GM18909 (cell line): ENCODE results near the gene RFWD3.
A peak's percentile ranks its signal among the peaks of the same experiment; 100 is the strongest.
"Not testable (repeated sequence)": the region's sequence is repeated elsewhere in the genome, so short reads cannot be mapped to it uniquely, and the experiment has no call there.

ENCODE experiments used
- ATAC-seq: cut with Tn5 transposase; IDR thresholded peaks from one replicate; pipeline ENCODE4 v1.9.1; 2021; ENCODE audit warnings: mild to moderate bottlenecking; ENCODE audit not compliant: unreplicated experiment, poor library complexity

The RFWD3 gene

DNA sequence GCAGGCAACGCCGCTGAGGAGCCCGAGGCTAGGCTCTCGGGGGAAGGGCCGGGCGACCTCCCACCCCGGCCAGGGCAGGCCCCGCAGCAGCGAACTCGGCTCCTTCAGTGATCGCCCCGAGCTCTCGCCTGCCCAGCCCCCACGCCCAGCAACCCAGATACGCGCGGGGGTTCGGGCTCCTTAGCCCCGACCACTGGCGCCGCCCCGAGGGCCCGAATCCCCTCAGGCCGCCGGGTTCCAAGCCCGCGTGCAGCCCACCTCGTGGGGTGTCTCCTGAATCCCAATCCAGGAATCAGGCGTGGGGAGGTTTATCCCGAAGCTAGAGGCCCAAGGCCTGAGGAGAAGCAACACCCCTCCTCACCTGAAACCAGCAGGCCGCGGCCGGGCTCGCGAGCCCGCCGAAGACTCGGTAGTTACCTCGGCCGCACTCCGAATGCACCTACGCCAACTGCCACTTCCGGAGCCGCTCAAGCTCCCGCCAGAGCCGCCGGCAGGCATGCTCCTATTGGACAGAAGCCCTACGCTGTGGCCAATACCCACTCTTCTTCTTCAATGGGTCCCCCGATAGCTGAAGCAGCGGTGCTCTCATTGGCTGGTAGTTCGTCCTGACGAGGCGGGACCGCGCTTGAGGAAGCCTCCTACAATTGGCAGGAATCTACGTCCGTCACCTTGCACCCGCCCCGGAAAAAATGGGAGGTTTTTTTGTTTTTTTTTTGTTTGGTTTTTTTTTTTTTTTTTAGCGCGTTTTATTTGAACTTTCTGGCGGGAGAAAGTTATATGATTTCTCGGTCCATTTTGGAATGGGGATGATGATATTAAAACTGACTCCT, at the start of gene RFWD3:
TSS of gene RFWD3 (minus strand) at position 453 of the 830 bp plus-strand sequence. CDS start 5,428 bp downstream, outside the sequence.
- ATAC-seq = peak; percentile 100

GRCh38 chr16:74716355-74716754, 49.7 kb upstream of the RFWD3 start:
- no peak for ATAC-seq

DNA sequence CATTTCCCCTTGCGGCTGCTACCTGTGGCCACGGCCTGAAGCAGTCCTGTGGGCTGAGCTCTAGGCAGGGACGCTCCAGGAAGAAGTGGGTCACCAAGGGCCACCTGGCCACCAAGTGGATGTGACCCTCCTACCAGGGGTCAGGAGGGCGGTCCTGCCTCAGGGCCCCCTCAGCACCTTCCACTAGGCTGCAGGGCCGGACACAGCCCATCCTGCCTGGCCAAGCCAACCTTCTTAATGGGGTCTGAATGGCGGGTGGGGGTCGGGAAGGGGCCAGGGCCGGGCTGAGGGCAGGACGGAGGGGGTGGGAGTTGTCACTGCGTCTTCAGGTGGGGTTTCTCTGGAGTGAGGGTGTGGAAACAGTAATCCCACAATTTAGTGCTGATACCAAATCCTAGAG, 47.2 kb upstream of the RFWD3 start:
- ATAC-seq = no peak

GRCh38 chr16:74713325-74713724, 46.6 kb upstream of the RFWD3 start:
- no peak for ATAC-seq

DNA sequence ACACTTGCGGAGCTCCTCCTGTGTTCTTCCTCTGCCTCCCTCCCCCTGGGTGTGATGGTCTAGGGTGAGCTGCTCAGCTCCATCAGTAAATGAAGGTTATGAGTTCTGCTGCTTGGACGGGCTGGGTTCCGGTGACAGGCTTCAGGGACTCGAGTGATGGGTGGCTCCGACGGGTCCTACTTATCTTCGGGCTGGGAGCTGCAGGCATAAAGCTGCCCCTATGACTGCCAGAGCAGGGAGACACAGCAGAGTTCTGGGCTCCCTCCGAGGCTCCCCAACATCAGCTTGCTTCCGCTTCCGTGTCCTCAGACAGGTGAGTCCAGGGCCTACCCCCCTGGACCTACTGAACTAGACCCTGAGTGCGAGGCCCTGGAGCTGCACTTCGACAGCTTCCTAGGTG, 45.3 kb upstream of the RFWD3 start:
- ATAC-seq = no peak

- ATAC-seq = no peak
Observed at GRCh38 chr16:74710401-74710800, 43.7 kb upstream of the RFWD3 start.

GRCh38 chr16:74709441-74709877, 42.8 kb upstream of the RFWD3 start:
- ATAC-seq = peak; percentile 84

GRCh38 chr16:74700438-74701225, 34.0 kb upstream of the RFWD3 start, which contains the start of gene MLKL:
Gene MLKL, minus strand, starts transcription at chr16:74700862. Its CDS starts 5,105 bp downstream, at chr16:74695757.
- peak; percentile 47 for ATAC-seq

- peak; percentile 17 for ATAC-seq
Observed at GRCh38 chr16:74700116-74700437, 33.4 kb upstream of the RFWD3 start.

DNA sequence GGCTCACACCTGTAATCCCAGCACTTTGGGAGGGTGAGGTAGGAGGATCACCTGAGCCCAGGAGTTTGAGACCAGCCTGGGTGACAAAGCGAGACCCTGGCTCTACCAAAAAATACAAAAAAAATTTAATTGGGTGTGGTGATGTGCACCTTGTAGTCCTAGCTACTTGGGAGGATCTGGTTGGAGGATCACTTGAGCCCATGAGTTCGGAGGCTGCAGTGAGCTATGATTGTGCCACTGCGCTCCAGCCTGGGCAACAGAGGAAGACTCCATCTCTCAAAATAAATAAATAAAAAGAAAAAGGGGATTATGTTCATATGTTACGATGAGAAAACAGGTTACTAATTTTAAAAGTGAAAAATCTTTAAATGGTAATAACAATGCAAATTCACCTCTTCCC, 33.0 kb upstream of the RFWD3 start:
- no peak for ATAC-seq

GRCh38 chr16:74698222-74698621, 31.5 kb upstream of the RFWD3 start:
- no peak for ATAC-seq

DNA sequence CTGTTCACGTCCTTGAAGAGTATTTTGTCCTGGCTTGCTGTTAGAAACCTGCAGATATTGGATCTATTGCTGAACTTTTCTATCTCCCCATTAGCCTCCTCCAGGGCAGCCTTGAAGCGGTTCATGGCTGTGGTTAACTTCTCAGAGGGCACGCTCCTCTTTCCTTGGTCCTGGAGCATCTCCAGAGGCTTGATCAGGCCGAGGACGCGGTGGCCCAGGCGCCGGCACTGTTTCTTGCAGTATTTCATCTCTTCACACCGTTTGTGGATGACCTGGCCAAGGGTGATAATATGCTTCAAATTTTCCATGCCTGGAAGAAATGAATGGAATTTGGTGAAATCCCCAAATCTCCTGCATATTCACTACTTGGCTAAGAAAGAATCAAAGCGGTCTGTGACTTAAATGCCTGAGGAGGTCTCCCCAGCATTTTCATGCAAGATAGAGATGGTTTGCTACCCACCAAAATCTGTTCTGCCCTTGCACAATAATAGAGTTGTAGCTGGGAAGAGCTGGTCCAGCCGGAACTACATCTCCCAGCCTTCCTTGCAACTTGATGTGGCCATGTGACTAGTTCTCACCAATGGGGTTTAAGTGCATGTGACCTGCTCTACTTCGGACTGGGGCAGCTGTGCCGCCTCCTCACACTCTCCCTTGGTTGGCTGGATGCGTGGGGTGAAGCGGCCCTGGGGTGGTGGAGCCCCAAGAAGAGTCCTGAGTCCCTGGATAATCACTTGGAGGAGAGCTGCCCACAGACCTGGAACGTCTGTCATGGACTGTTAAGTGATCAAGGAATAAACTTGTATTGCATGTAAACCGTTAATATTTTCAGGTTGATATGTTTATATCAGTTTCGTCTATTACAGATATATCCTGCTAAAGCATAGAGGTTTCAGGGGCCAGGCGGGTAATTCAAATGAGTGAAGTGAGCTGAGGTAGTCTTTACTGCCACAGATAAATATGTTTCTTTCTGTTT, 29.1 kb upstream of the RFWD3 start:
- peak; percentile 91 for ATAC-seq

DNA sequence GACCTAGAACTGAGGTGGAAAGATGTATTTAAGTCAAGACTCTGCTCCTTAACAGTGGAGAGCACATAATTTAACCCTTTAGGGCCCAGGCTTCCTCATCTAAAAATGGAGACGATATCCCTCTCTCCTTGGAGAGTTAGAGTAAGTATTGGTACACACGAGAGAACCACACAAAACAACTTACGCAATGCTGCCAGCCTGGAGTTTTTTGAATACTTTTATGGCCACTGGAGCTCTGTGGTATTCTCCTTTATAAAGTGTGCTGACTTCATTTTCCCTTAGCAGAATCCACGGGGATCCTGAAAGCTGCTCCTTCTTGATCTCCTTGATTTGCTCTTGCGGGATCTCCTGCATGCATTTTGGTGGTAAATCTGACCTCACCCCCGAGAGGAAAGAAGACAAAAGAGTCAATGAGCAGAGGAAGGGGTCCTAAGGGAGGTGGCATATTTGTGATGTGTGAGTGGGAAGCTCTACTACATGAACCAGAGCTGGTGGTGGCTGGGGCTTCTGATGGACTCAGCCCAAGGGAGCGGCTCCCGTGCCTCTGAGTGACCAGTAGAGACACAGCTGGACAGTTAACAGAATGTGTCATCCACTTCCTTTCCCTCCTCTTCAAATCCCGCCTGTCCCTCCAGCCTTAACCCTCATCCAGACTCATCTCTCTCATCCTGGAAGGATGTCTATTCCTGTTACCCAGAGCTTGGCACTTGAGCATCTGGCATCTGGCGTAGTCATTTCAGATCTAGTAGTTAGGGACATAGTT, 24.6 kb upstream of the RFWD3 start:
- no peak for ATAC-seq

DNA sequence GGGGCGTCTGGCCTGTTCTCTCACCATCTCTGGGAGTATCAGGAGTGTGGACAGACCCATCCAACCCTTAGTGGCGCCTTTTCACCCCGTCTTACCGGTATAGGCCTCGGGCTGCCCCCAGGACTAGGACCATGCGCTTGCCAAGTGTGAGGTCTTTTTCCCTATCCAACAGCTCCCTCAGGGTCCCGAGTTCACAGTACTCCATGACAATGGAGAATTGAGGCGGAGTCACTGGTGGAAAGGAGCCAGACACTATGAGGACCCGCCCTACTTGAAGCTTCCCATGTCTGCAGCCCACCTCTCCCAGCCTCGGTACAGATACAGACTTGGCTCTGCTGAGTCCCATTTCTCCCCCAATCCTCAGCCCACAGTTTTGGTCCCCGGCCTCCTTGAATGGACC, 15.9 kb upstream of the RFWD3 start:
- ATAC-seq = no peak

- ATAC-seq = no peak
Observed at GRCh38 chr16:74680681-74681080, 14.0 kb upstream of the RFWD3 start.

DNA sequence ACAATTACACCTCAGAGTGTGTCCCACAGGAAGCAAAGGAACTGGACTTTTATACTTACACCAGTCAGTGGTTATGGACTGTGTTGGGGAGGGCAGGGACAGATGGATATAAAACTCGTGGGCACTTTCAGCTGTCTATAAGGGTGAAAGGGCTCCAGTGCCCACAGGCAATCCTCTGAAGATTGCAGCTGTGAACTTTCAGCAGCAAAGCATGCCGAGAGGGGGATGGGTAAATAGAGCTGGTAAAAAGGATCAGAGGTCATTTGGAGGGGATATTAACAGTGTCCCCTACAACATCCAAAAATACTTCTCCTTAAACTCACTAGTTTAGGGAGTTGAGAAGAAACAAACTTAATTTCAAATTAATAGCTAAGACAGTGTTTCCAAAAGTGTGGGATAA, 13.3 kb upstream of the RFWD3 start:
- no peak for ATAC-seq

- ATAC-seq = no peak
Observed at GRCh38 chr16:74677868-74678267, 11.2 kb upstream of the RFWD3 start.

GRCh38 chr16:74673876-74674275, 7.2 kb upstream of the RFWD3 start:
- no peak for ATAC-seq

DNA sequence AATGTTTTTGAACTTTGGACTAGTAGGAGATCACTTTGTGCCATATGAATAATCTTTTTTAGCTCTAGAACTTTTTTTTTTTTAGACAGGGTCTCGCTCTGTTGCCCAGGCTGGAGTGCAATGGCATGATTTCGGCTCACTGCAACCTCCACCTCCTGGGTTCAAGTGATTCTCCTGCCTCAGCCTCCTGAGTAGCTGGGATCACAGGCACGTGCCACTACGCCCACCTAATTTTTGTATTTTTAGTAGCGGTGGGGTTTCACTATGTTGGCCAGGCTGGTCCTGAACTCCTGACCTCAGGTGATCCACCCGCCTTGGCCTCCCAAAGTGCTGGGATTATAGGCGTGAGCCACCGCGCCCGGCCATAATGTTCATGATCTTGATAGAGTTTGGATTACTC, 2.2 kb upstream of the RFWD3 start:
- ATAC-seq = not testable (repeated sequence)
